K562 (cell line): ENCODE data around the gene NRG2. TPM values are rescaled to one million over a fixed set of nuclear protein-coding genes. Genes with fewer than 3 reads are reported as not detected.

Experiments
- ATAC-seq: fragments of 200-7000 bp; cut with Tn5 transposase; 3 replicates; pipeline ENCODE4 v1.9.1; 2020; ENCODE audit warnings: moderate library complexity
- BruUV-seq: library from RNA; stranded (reverse); fragments of 400-500 nt; replicated peaks from 2 replicates; lab custom pipeline; 2021; lab: Mats Ljungman, UMichigan
- CTCF ChIA-PET: fragments of 300-600 bp; formaldehyde crosslinking; extraction: SDS; loops from one replicate; lab custom pipeline; 2021; ENCODE audit warnings: low intra/inter-chr PET ratio; lab: Yijun Ruan, JAX
- POLR2A ChIA-PET: fragments of 300-600, 350-650 bp; sonication (Branson Sonifier 250); formaldehyde crosslinking; extraction: SDS; loops from one replicate; lab custom pipeline; 2021; ENCODE audit warnings: antibody characterized with exemption, inconsistent platforms; lab: Yijun Ruan, JAX
- DNase-seq, 4 experiments: peaks; one replicate each; pipeline versions ENCODE4 v3.0.0 to v3.0.0-alpha.2; 2011 to 2018; ENCODE audit warnings: low spot score in 3 of 4, mixed read lengths in 3 of 4; ENCODE audit errors: extremely low read depth in 1 of 4
- FAIRE-seq: peaks from 2 replicates; lab custom pipeline; 2011; peaks lifted over from hg19 to GRCh38; lab: Jason Lieb, UNC
- H2AFZ ChIP-seq: 2 replicates; pipeline ENCODE4 v1.6.0; 2011; ENCODE audit warnings: low read depth, low read length, control low read depth, inconsistent platforms
- H3K27ac ChIP-seq: fragments of 200-600 bp; 3 replicates; pipeline ENCODE4 v1.8.0; 2011; ENCODE audit warnings: low read depth, mild to moderate bottlenecking, control low read depth, inconsistent platforms, low read length, moderate library complexity, mixed read lengths; ENCODE audit errors: extremely low read depth
- H3K27me3 ChIP-seq, 2 experiments: fragments of 300-600 bp in 1 of 2; 2 replicates in 1 of 2; 3 replicates in 1 of 2; pipeline versions ENCODE4 v1.6.0 to v1.8.0; 2011; ENCODE audit warnings: inconsistent platforms in 2 of 2, low read length in 2 of 2, mild to moderate bottlenecking in 1 of 2, mixed read lengths in 1 of 2, moderate library complexity in 1 of 2; ENCODE audit not compliant: control insufficient read depth in 2 of 2, insufficient read depth in 2 of 2
- H3K36me3 ChIP-seq: fragments of 300-600 bp; 3 replicates; pipeline ENCODE4 v1.8.0; 2011; ENCODE audit warnings: mild to moderate bottlenecking, low read length, inconsistent platforms; ENCODE audit not compliant: control insufficient read depth, insufficient read depth
- H3K4me1 ChIP-seq, 2 experiments: fragments of 200-600 bp in 1 of 2; replicated peaks in 1 of 2; 2 replicates in 1 of 2; 3 replicates in 1 of 2; pipeline versions ENCODE4 v1.5.1 to v1.8.0; 2011; ENCODE audit warnings: inconsistent platforms in 2 of 2, low read length in 2 of 2, mild to moderate bottlenecking in 1 of 2, mixed read lengths in 1 of 2, moderate library complexity in 1 of 2; ENCODE audit not compliant: control insufficient read depth in 2 of 2, insufficient read depth in 2 of 2
- H3K4me2 ChIP-seq: 2 replicates; pipeline ENCODE4 v1.6.1; 2011; ENCODE audit warnings: low read length, control low read depth, inconsistent platforms, mixed read lengths; ENCODE audit not compliant: insufficient read depth
- H3K4me3 ChIP-seq: fragments of 200-600 bp; sonication (generic), shearing (Covaris generic); 2 replicates; pipeline ENCODE4 v1.5.1; 2016; ENCODE audit warnings: control low read depth, inconsistent platforms
- H3K79me2 ChIP-seq: fragments of 200-600 bp; 3 replicates; pipeline ENCODE4 v1.8.0; 2011; ENCODE audit warnings: low read length, inconsistent platforms; ENCODE audit not compliant: control insufficient read depth, insufficient read depth
- H3K9ac ChIP-seq, 2 experiments: 2 replicates each; pipeline versions ENCODE4 v1.6.0 to v1.6.1; 2011; ENCODE audit warnings: low read depth in 2 of 2, low read length in 2 of 2, control low read depth in 1 of 2, inconsistent platforms in 1 of 2, mild to moderate bottlenecking in 1 of 2, mixed read lengths in 1 of 2; ENCODE audit not compliant: insufficient read depth in 1 of 2
- H3K9me1 ChIP-seq: one replicate; pipeline ENCODE4 v1.6.0; 2011; ENCODE audit warnings: inconsistent platforms, mild to moderate bottlenecking, low read length, moderate library complexity; ENCODE audit not compliant: control insufficient read depth, insufficient read depth
- H3K9me3 ChIP-seq: replicated peaks from 2 replicates; pipeline ENCODE4 v1.5.1; 2011; ENCODE audit warnings: low read depth, low read length, inconsistent platforms; ENCODE audit not compliant: control insufficient read depth, insufficient read depth
- H4K20me1 ChIP-seq: replicated peaks from 2 replicates; pipeline ENCODE4 v1.6.1; 2011; ENCODE audit warnings: low read length, inconsistent platforms, mixed read lengths; ENCODE audit not compliant: control insufficient read depth, insufficient read depth
- BCOR ChIP-seq: fragments of 450-650 bp; IDR thresholded peaks from 2 replicates; pipeline ENCODE4 v1.6.1; 2016
- CAMTA2 ChIP-seq: fragments of 250-450 bp; sonication (Bioruptor Pico); conservative IDR thresholded peaks from 2 replicates; pipeline ENCODE4 v1.5.1; 2022
- EHMT2 ChIP-seq: fragments of 450-650 bp; IDR thresholded peaks from 2 replicates; pipeline ENCODE4 v1.6.1; 2018; ENCODE audit warnings: antibody characterized with exemption
- EP400 ChIP-seq: fragments of 450-650 bp; IDR thresholded peaks from 2 replicates; pipeline ENCODE4 v1.6.1; 2017; ENCODE audit warnings: antibody characterized with exemption, mild to moderate bottlenecking, moderate library complexity
- ERF ChIP-seq: fragments of 450-650 bp; formaldehyde crosslinking; IDR thresholded peaks from 2 replicates; pipeline ENCODE4 v1.4.0; 2020; ENCODE audit warnings: mild to moderate bottlenecking, mixed read lengths
- FIP1L1 ChIP-seq: fragments of 200-400 bp; formaldehyde crosslinking; IDR thresholded peaks from 2 replicates; pipeline ENCODE4 v1.6.1; 2018; ENCODE audit warnings: mild to moderate bottlenecking, low read depth, low read length; ENCODE audit not compliant: poor library complexity, severe bottlenecking
- FOXJ2 ChIP-seq: fragments of 200-800 bp; sonication (Bioruptor generic); IDR thresholded peaks from 2 replicates; pipeline ENCODE4 v1.6.1; 2016; ENCODE audit warnings: missing genetic modification characterization, missing compliant biosample characterization
- HES1 ChIP-seq: fragments of 450-650 bp; IDR thresholded peaks from 2 replicates; pipeline ENCODE4 v1.6.1; 2016; ENCODE audit warnings: low read depth, mild to moderate bottlenecking, moderate library complexity
- NR3C1 ChIP-seq: sonication (generic); formaldehyde crosslinking; IDR thresholded peaks from 2 replicates; pipeline ENCODE4 v1.8.1; 2022; ENCODE audit warnings: missing genetic modification reagents
- PHF20 ChIP-seq: fragments of 450-650 bp; IDR thresholded peaks from 2 replicates; pipeline ENCODE4 v1.6.1; 2018; ENCODE audit not compliant: partially characterized antibody
- PML ChIP-seq: IDR thresholded peaks from 2 replicates; pipeline ENCODE4 v1.6.1; 2012; ENCODE audit warnings: low read length, inconsistent platforms
- RBM22 ChIP-seq: fragments of 200-400 bp; formaldehyde crosslinking; IDR thresholded peaks from 2 replicates; pipeline ENCODE4 v1.6.1; 2018; ENCODE audit warnings: low read length, low read depth; ENCODE audit not compliant: poor library complexity, severe bottlenecking
- SOX6 ChIP-seq: fragments of 450-650 bp; IDR thresholded peaks from 2 replicates; pipeline ENCODE4 v1.6.1; 2014; ENCODE audit warnings: mild to moderate bottlenecking
- TCF7 ChIP-seq: sonication (generic); IDR thresholded peaks from 2 replicates; pipeline ENCODE4 v1.6.1; 2016; ENCODE audit warnings: antibody characterized with exemption, borderline replicate concordance
- ZNF23 ChIP-seq: fragments of 250-450 bp; sonication (Bioruptor Pico); IDR thresholded peaks from 2 replicates; pipeline ENCODE4 v1.4.0; 2020; ENCODE audit warnings: mild to moderate bottlenecking
- ZNF75A ChIP-seq: fragments of 450-650 bp; formaldehyde crosslinking; IDR thresholded peaks from 2 replicates; pipeline ENCODE4 v1.4.0; 2020; ENCODE audit warnings: mild to moderate bottlenecking
- WGBS: fragments of 100-300 bp; shearing (Covaris generic); methylation state at CpG from one replicate; pipeline ENCODE4 v1.1.6; 2016; ENCODE audit warnings: low coverage, mixed read lengths; ENCODE audit not compliant: insufficient coverage; ENCODE audit errors: missing lambda C conversion rate; 5-methylcytosine and 5-hydroxymethylcytosine counted together
- in situ Hi-C: fragments of 300-500 bp; cut with MboI; formaldehyde crosslinking; loops from 4 replicates; pipeline ENCODE4 v1.15.0; 2018; ENCODE audit warnings: inconsistent platforms, mixed read lengths
- intact Hi-C: fragments of 100-400 bp; cut with micrococcal nuclease; formaldehyde crosslinking; loops from 2 replicates; pipeline ENCODE4 v1.14.2; 2022
- polyA plus RNA-seq, 8 experiments: library from polyadenylated mRNA; depleted of rRNA in 4 of 8; stranded (reverse) in 5 of 8; unstranded in 3 of 8; fragments of >200 nt; fragmentation: Nextera tagmentation in 2 of 8; fragmentation: Illumina TruSeq in 1 of 8; extraction: Ambion mirVana in 2 of 8; extraction: Trizol in 1 of 8; gene quantifications; 2 replicates each; pipeline versions ENCODE4 v1.2.1 to v1.2.3, GENCODE V29; 2011 to 2014; ENCODE audit warnings: inconsistent platforms in 1 of 8, missing spikeins in 1 of 8
- total RNA-seq, 7 experiments: library from RNA; depleted of rRNA in 6 of 7; stranded (reverse); fragments of >200 nt in 6 of 7; fragmentation: Illumina TruSeq in 2 of 7; extraction: Trizol in 2 of 7; gene quantifications; 2 replicates each; pipeline versions ENCODE4 v1.2.1 to v1.2.3, GENCODE V29; 2011 to 2021; ENCODE audit warnings: low replicate concordance in 1 of 7

The NRG2 gene
- total and polyA plus RNA-seq, 9 of the 15 experiments (the other 6 are each of a cell fraction or from before 2014, with no cell fraction given), result not detected

GRCh38 chr5:140083120-140083519 is 40.0 kb upstream of the NRG2 start:
- H3K9me1 ChIP-seq, result no peaks in the 10 kb centered on the region
- no peak for TF ChIP-seq NR3C1 (CRISPR knock-in tag)
- no peak for TF ChIP-seq ERF (CRISPR knock-in tag)
- no peak for TF ChIP-seq BCOR
- TF ChIP-seq ZNF23 (CRISPR knock-in tag), result no peak
- TF ChIP-seq FIP1L1, result no peak
- TF ChIP-seq EP400, result no peak
- TF ChIP-seq SOX6, result no peak
- no peak for TF ChIP-seq ZNF75A (CRISPR knock-in tag)
- TF ChIP-seq PML, result no peak
- TF ChIP-seq EHMT2, result no peak
- TF ChIP-seq RBM22, result no peak
- no peak for TF ChIP-seq HES1
- no peak for TF ChIP-seq FOXJ2 (tag)
- TF ChIP-seq PHF20, result no peak
- no peak for TF ChIP-seq TCF7
- no peak for TF ChIP-seq CAMTA2 (CRISPR knock-in tag)
- TF ChIP-seq, all 486 proteins: peak for 0
- no peak overlapping the region for H2AFZ ChIP-seq

More at GRCh38 chr5:140083120-140083519, 40.0 kb upstream of the NRG2 start:
- WGBS, result 6% methylated on average over 1 of the region's 1 CpG
- in situ Hi-C loops, result loop anchor here (5.0 kb wide), 1 partner anchor 74 kb away; no protein-coding TSS in a partner anchor
- Histone ChIP-seq H3K27ac (no peak overlapping the region), H3K27me3 (peaks cover 5 to 8% of the 10 kb centered on the region in 2 experiments; a peak in 4 of 5 replicates), H3K9me3 (no peaks in the 10 kb centered on the region), H3K9ac (no peak overlapping the region), H3K4me2 (no peak overlapping the region), H3K79me2 (no peaks in the 10 kb centered on the region), H3K4me3 (no peak overlapping the region), H4K20me1 (no peaks in the 10 kb centered on the region), H3K4me1 (no peaks in the 10 kb centered on the region), H3K36me3 (no peaks in the 10 kb centered on the region)
- intact Hi-C loops, result no loop called here
- ChIA-PET CTCF (interaction anchor here (0.8 to 1.0 kb wide), 2 partner anchors 10 to 56 kb away, joined by 3 read pairs; no protein-coding TSS in a partner anchor), POLR2A (no interaction called here)
- no peak for FAIRE-seq
- DNase-seq, result no peak
- BruUV-seq, result no TSS peak
- ATAC-seq, result no peak
